ENCODE measurements around the gene NIM1K.

GRCh38 chr5:43207601-43208000 lies 15.6 kb downstream of the NIM1K start:
- no peak for TF ChIP-seq EZH2 (IDR thresholded peaks at IDR 0.05; ENCODE audit: insufficient read depth, poor library complexity, severe bottlenecking)
- TF ChIP-seq EZH2phosphoT487 (IDR thresholded peaks at IDR 0.05; ENCODE audit: insufficient read depth, low read depth) = no peak

Measured in GM23248 (cell line).